ENCODE results near the gene IRS4. TPM values are rescaled to one million over a fixed set of nuclear protein-coding genes. Genes with fewer than 3 reads are reported as not detected.

IRS4 gene
- not detected for total RNA-seq
- long read RNA-seq: 0 reads

- intact Hi-C loops (cut with DNase I): no loop called here
- DNase-seq (ENCODE audit: low spot score): no peak
Measured at GRCh38 chrX:108736509-108737479, at the start of gene IRS4. Gene IRS4, minus strand, starts transcription at chrX:108736563.

GRCh38 chrX:108772549-108772948 is 36.2 kb upstream of the IRS4 start:
- intact Hi-C loops (cut with DNase I): no loop called here

GRCh38 chrX:108763559-108763958 is 27.2 kb upstream of the IRS4 start:
- intact Hi-C loops (cut with DNase I): no loop called here
- no peak for DNase-seq (ENCODE audit: low spot score)

More at GRCh38 chrX:108772549-108772948, 36.2 kb upstream of the IRS4 start:
- DNase-seq (ENCODE audit: low spot score): no peak

GRCh38 chrX:108740299-108740774 is 4.0 kb upstream of the IRS4 start:
- intact Hi-C loops (cut with DNase I): no loop called here
- no peak for DNase-seq (ENCODE audit: low spot score)

- DNase-seq (ENCODE audit: low spot score): no peak
- intact Hi-C loops (cut with DNase I): no loop called here
Measured at GRCh38 chrX:108737754-108738153, 1.4 kb upstream of the IRS4 start.

- intact Hi-C loops (cut with DNase I): no loop called here
- DNase-seq (ENCODE audit: low spot score): no peak
Measured at GRCh38 chrX:108735679-108736508, 469 bp downstream of the IRS4 start.

- DNase-seq (ENCODE audit: low spot score): no peak
- intact Hi-C loops (cut with DNase I): no loop called here
Measured at GRCh38 chrX:108735091-108735678, 1.2 kb downstream of the IRS4 start.

GRCh38 chrX:108734426-108734825 is 1.9 kb downstream of the IRS4 start:
- intact Hi-C loops (cut with DNase I): no loop called here
- DNase-seq (ENCODE audit: low spot score): no peak

GRCh38 chrX:108732630-108733321 is 3.6 kb downstream of the IRS4 start:
- DNase-seq (ENCODE audit: low spot score): no peak
- intact Hi-C loops (cut with DNase I): no loop called here

- intact Hi-C loops (cut with DNase I): no loop called here
- DNase-seq (ENCODE audit: low spot score): no peak
Measured at GRCh38 chrX:108731153-108731552, 5.2 kb downstream of the IRS4 start.

GRCh38 chrX:108726748-108727147 is 9.6 kb downstream of the IRS4 start:
- intact Hi-C loops (cut with DNase I): no loop called here
- DNase-seq (ENCODE audit: low spot score): no peak

- DNase-seq (ENCODE audit: low spot score): no peak
- intact Hi-C loops (cut with DNase I): no loop called here
Measured at GRCh38 chrX:108722561-108722960, 13.8 kb downstream of the IRS4 start.

GRCh38 chrX:108712886-108713285 is 23.5 kb downstream of the IRS4 start:
- no peak for DNase-seq (ENCODE audit: low spot score)
- intact Hi-C loops (cut with DNase I): no loop called here

- no peak for DNase-seq (ENCODE audit: low spot score)
- intact Hi-C loops (cut with DNase I): loop anchor here (5.0 kb wide), 1 partner anchor 772 kb away; no protein-coding TSS in a partner anchor
Measured at GRCh38 chrX:108704839-108705238, 31.5 kb downstream of the IRS4 start.

GRCh38 chrX:108702530-108702929 is 33.8 kb downstream of the IRS4 start:
- intact Hi-C loops (cut with DNase I): loop anchor here (5.0 kb wide), 1 partner anchor 775 kb away; no protein-coding TSS in a partner anchor
- no peak for DNase-seq (ENCODE audit: low spot score)

- intact Hi-C loops (cut with DNase I): loop anchor here (5.0 kb wide), 1 partner anchor 776 kb away; no protein-coding TSS in a partner anchor
- no peak for DNase-seq (ENCODE audit: low spot score)
Measured at GRCh38 chrX:108701633-108702032, 34.7 kb downstream of the IRS4 start.

- intact Hi-C loops (cut with DNase I): no loop called here
- no peak for DNase-seq (ENCODE audit: low spot score)
Measured at GRCh38 chrX:108699368-108699767, 37.0 kb downstream of the IRS4 start.

- DNase-seq (ENCODE audit: low spot score): no peak
- intact Hi-C loops (cut with DNase I): no loop called here
Measured at GRCh38 chrX:108696690-108697089, 39.7 kb downstream of the IRS4 start.
